IMR-90 (cell line): ENCODE data around the gene COL27A1. TPM values are rescaled to one million over a fixed set of nuclear protein-coding genes. Genes with fewer than 3 reads are reported as not detected.

Experiments
- ATAC-seq: fragments of 200-7000 bp; cut with Tn5 transposase; 2 replicates; pipeline ENCODE4 v1.9.1; 2020; ENCODE audit warnings: low read depth, mild to moderate bottlenecking, moderate library complexity
- BruUV-seq: library from RNA; stranded (reverse); fragments of 400-500 nt; replicated peaks from 2 replicates; lab custom pipeline; 2021; lab: Mats Ljungman, UMichigan
- CTCF ChIA-PET: fragments of 300-600 bp; formaldehyde crosslinking; extraction: SDS; loops from one replicate; lab custom pipeline; 2021; ENCODE audit warnings: antibody characterized with exemption; lab: Yijun Ruan, JAX
- POLR2A ChIA-PET: fragments of 300-600 bp; sonication (Branson Sonifier 250); formaldehyde crosslinking; loops from one replicate; lab custom pipeline; 2022; ENCODE audit warnings: antibody characterized with exemption; ENCODE audit not compliant: unreplicated experiment; lab: Charles Lee
- DNase-seq: peaks from one replicate; pipeline ENCODE4 v3.0.0; 2013
- H2AFZ ChIP-seq: replicated peaks from 2 replicates; pipeline ENCODE3; 2013; ENCODE audit warnings: low read length, mild to moderate bottlenecking; ENCODE audit not compliant: poor library complexity
- H2AK5ac ChIP-seq: 2 replicates; pipeline ENCODE4 v1.6.1; 2013; ENCODE audit warnings: low read depth, low read length, inconsistent platforms
- H2AK9ac ChIP-seq: replicated peaks from 2 replicates; pipeline ENCODE3; 2013; ENCODE audit warnings: mild to moderate bottlenecking, low read depth, low read length, moderate library complexity; ENCODE audit not compliant: poor library complexity
- H2BK120ac ChIP-seq: 2 replicates; pipeline ENCODE4 v1.6.1; 2013; ENCODE audit warnings: low read depth, low read length, inconsistent platforms
- H2BK15ac ChIP-seq: 3 replicates; pipeline ENCODE4 v1.6.1; 2013; ENCODE audit warnings: low read depth, low read length, inconsistent platforms
- H2BK20ac ChIP-seq: 2 replicates; pipeline ENCODE4 v1.6.1; 2013; ENCODE audit warnings: low read depth, mild to moderate bottlenecking, inconsistent platforms, low read length, moderate library complexity
- H2BK5ac ChIP-seq: 2 replicates; pipeline ENCODE4 v1.6.1; 2013; ENCODE audit warnings: mild to moderate bottlenecking, low read depth, low read length, inconsistent platforms; ENCODE audit not compliant: poor library complexity, severe bottlenecking
- H3K14ac ChIP-seq: replicated peaks from 2 replicates; pipeline ENCODE4 v1.6.1; 2013; ENCODE audit warnings: low read depth, low read length, inconsistent platforms
- H3K18ac ChIP-seq: 2 replicates; pipeline ENCODE4 v1.6.1; 2013; ENCODE audit warnings: low read depth, low read length, control low read depth
- H3K23ac ChIP-seq: 2 replicates; pipeline ENCODE4 v1.6.1; 2013; ENCODE audit warnings: low read depth, low read length, inconsistent platforms
- H3K27ac ChIP-seq: 2 replicates; pipeline ENCODE4 v1.5.1; 2013; ENCODE audit warnings: mild to moderate bottlenecking, control low read depth, low read length; ENCODE audit not compliant: insufficient read depth
- H3K27me3 ChIP-seq: 2 replicates; pipeline ENCODE4 v1.6.1; 2013; ENCODE audit warnings: low read length; ENCODE audit not compliant: control insufficient read depth, insufficient read depth
- H3K36me3 ChIP-seq: 2 replicates; pipeline ENCODE4 v1.6.1; 2013; ENCODE audit warnings: low read length, mixed read lengths; ENCODE audit not compliant: control insufficient read depth, insufficient read depth
- H3K4ac ChIP-seq: 2 replicates; pipeline ENCODE4 v1.6.1; 2013; ENCODE audit warnings: low read depth, low read length, inconsistent platforms
- H3K4me1 ChIP-seq: 2 replicates; pipeline ENCODE4 v1.6.1; 2013; ENCODE audit warnings: low read length, mixed read lengths; ENCODE audit not compliant: control insufficient read depth, insufficient read depth
- H3K4me2 ChIP-seq: 2 replicates; pipeline ENCODE4 v1.6.1; 2013; ENCODE audit warnings: low read depth, mild to moderate bottlenecking, control low read depth, low read length, moderate library complexity
- H3K4me3 ChIP-seq: 2 replicates; pipeline ENCODE4 v1.5.1; 2013; ENCODE audit warnings: low read depth, mild to moderate bottlenecking, control low read depth, low read length, moderate library complexity; ENCODE audit not compliant: insufficient read depth
- H3K56ac ChIP-seq: 2 replicates; pipeline ENCODE4 v1.6.1; 2013; ENCODE audit warnings: low read length, inconsistent platforms; ENCODE audit not compliant: insufficient read depth; ENCODE audit errors: extremely low read depth
- H3K79me1 ChIP-seq, 2 experiments: 2 replicates each; pipeline ENCODE4 v1.6.1; 2013; ENCODE audit warnings: low read length in 2 of 2, inconsistent platforms in 1 of 2, low read depth in 1 of 2
- H3K9ac ChIP-seq: 2 replicates; pipeline ENCODE4 v1.6.1; 2013; ENCODE audit warnings: low read depth, low read length, control low read depth
- H3K9me1 ChIP-seq: 2 replicates; pipeline ENCODE4 v1.6.1; 2013; ENCODE audit warnings: low read length, inconsistent platforms; ENCODE audit not compliant: insufficient read depth
- H3K9me3 ChIP-seq: 2 replicates; pipeline ENCODE4 v1.6.1; 2013; ENCODE audit warnings: low read length; ENCODE audit not compliant: control insufficient read depth, insufficient read depth
- H4K20me1 ChIP-seq: 2 replicates; pipeline ENCODE4 v1.6.1; 2013; ENCODE audit warnings: low read length, inconsistent platforms; ENCODE audit not compliant: insufficient read depth
- H4K5ac ChIP-seq: 2 replicates; pipeline ENCODE4 v1.6.1; 2013; ENCODE audit warnings: mild to moderate bottlenecking, low read depth, low read length, control low read depth
- H4K8ac ChIP-seq, 2 experiments: 2 replicates each; pipeline ENCODE4 v1.6.1; 2013; ENCODE audit warnings: low read depth in 2 of 2, low read length in 2 of 2, control low read depth in 1 of 2, inconsistent platforms in 1 of 2
- H4K91ac ChIP-seq: 2 replicates; pipeline ENCODE4 v1.6.1; 2013; ENCODE audit warnings: low read depth, low read length, inconsistent platforms; ENCODE audit not compliant: insufficient read depth
- BHLHE40 ChIP-seq: fragments of 150-350 bp; IDR thresholded peaks from 2 replicates; pipeline ENCODE4 v1.6.1; 2016; ENCODE audit warnings: mild to moderate bottlenecking, low read depth, low read length
- CHD1 ChIP-seq: IDR thresholded peaks from 2 replicates; pipeline ENCODE4 v1.6.1; 2012; ENCODE audit warnings: low read depth, low read length, improper control_type of control experiment
- FOS ChIP-seq: fragments of 150-350 bp; IDR thresholded peaks from 2 replicates; pipeline ENCODE4 v1.6.1; 2016; ENCODE audit warnings: low read depth, low read length
- MAZ ChIP-seq: IDR thresholded peaks from 2 replicates; pipeline ENCODE4 v1.6.1; 2012; ENCODE audit warnings: low read depth, mild to moderate bottlenecking, low read length, improper control_type of control experiment, moderate library complexity, borderline replicate concordance
- NFE2L2 ChIP-seq: fragments of 150-350 bp; IDR thresholded peaks from 2 replicates; pipeline ENCODE4 v1.6.1; 2016; ENCODE audit warnings: low read depth, mild to moderate bottlenecking, low read length
- RAD21 ChIP-seq: IDR thresholded peaks from 2 replicates; pipeline ENCODE4 v1.6.1; 2012; ENCODE audit warnings: low read length, improper control_type of control experiment
- RFX5 ChIP-seq: IDR thresholded peaks from 2 replicates; pipeline ENCODE4 v1.8.0; 2012; ENCODE audit warnings: low read depth, mild to moderate bottlenecking, low read length, moderate library complexity
- SMC3 ChIP-seq: fragments of 150-350 bp; IDR thresholded peaks from 2 replicates; pipeline ENCODE4 v1.6.1; 2016; ENCODE audit warnings: low read depth, mild to moderate bottlenecking, antibody characterized with exemption, low read length, moderate library complexity
- WGBS, 2 experiments: methylation state at CpG; one replicate each; pipeline versions ENCODE4 v1.1.5 to v1.1.7; 2013; ENCODE audit warnings: missing lambda C conversion rate in 2 of 2; ENCODE audit not compliant: insufficient read length in 1 of 2; ENCODE audit errors: extremely low coverage in 2 of 2; 5-methylcytosine and 5-hydroxymethylcytosine counted together
- dilution Hi-C: fragments of 300-500 bp; cut with HindIII; formaldehyde crosslinking; loops from one replicate; pipeline ENCODE4 v1.14.3; 2018; ENCODE audit warnings: low sequenced_read_pairs; ENCODE audit not compliant: unreplicated experiment
- in situ Hi-C: fragments of 300-500 bp; cut with MboI; formaldehyde crosslinking; loops from 3 replicates; pipeline ENCODE4 v1.14.3; 2019; ENCODE audit warnings: low sequenced_read_pairs, inconsistent platforms, mixed read lengths
- intact Hi-C: fragments of 100-400 bp; cut with micrococcal nuclease; formaldehyde crosslinking; loops from 2 replicates; pipeline ENCODE4 v1.10.0; 2022
- polyA plus RNA-seq, 3 experiments: library from polyadenylated mRNA; depleted of rRNA; stranded (reverse); fragments of >200 nt; gene quantifications; 2 replicates each; pipeline ENCODE4 v1.2.3, GENCODE V29; 2012; ENCODE audit warnings: low replicate concordance in 1 of 3
- total RNA-seq: library from RNA; depleted of rRNA; stranded (reverse); fragments of >200 nt; gene quantifications from 2 replicates; pipeline ENCODE4 v1.2.3, GENCODE V29; 2012
- TF ChIP-seq, protein P1 (sequence below): conservative IDR thresholded peaks from 2 replicates; pipeline ENCODE4 v1.5.1; 2012; ENCODE audit warnings: mild to moderate bottlenecking, low read depth, low read length, improper control_type of control experiment

COL27A1 gene
- total and polyA plus RNA-seq, 2 of the 4 experiments (the other 2 are of a cell fraction) = 3.2 to 18.3 TPM

DNA sequence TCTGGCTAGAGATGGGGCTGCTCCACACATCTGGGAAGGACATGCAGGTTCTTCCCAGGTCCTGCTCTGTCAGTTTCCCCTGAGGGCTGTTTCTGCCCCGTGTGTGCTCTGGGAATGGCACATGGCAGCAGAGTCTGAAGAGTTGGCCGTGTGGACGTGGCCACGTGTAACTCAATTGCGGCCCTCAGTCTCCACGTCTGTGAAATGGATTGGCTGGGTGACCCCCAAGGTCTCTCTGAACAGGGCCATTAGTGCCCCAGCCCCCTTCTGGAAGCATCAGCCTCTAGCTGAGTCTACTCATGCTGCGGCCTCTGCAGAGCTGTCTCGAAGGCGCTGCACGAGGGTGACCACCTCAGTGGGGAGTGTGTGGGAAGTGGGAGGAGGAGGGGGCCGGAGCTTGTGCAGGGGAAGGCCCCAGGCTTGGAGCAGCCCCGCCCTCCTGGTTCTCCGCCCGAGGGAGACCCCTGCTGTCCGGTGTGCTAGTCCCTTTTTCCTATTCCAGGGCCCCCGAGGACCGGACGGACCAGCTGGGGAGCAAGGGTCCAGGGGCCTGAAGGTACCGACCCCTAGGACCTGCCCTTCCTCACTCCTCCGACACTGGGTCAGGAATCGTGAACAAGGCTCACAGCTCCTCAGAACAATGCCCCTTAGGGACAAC lies 108.6 kb downstream of the COL27A1 start:
- ATAC-seq (peak; percentile 65), DNase-seq (no peak)
- no peaks in the 10 kb centered on the region for H3K9me3 ChIP-seq
- H3K27ac ChIP-seq = no peak overlapping the region
- H3K56ac ChIP-seq = no peak overlapping the region
- no peak overlapping the region; the same call in 1 of the 2 replicates for H4K91ac ChIP-seq
- no peak overlapping the region for H3K23ac ChIP-seq
- no peaks in the 10 kb centered on the region for H3K27me3 ChIP-seq
- no peak overlapping the region for H2BK20ac ChIP-seq
- H2BK120ac ChIP-seq = no peak overlapping the region
- H3K4me3 ChIP-seq = no peak overlapping the region
- H2AFZ ChIP-seq = no peak overlapping the region
- peaks cover 6% of the 10 kb centered on the region; the same call in 1 of the 2 replicates for H3K36me3 ChIP-seq
- no peak overlapping the region for H3K18ac ChIP-seq
- no TSS peak for BruUV-seq
- H3K9me1 ChIP-seq = no peaks in the 10 kb centered on the region
- H3K79me1 ChIP-seq = no peaks in the 10 kb centered on the region
- H4K20me1 ChIP-seq = no peaks in the 10 kb centered on the region
- intact Hi-C loops = loop anchor here (1.0 kb wide), 1 partner anchor 109 kb away; the partner anchor contains the start of gene COL27A1
- H2AK9ac ChIP-seq = peak overlapping the region; percentile 76
- dilution Hi-C loops = no loop called here
- peak overlapping the region; percentile 76; the same call in 1 of the 2 replicates for H2AK5ac ChIP-seq
- TF ChIP-seq RFX5 = no peak
- TF ChIP-seq FOS = no peak
- no peak for TF ChIP-seq NFE2L2
- TF ChIP-seq MAZ = peak; percentile 27; the same call in 1 of the 2 replicates
- no peak for TF ChIP-seq CHD1
- TF ChIP-seq BHLHE40 = no peak
- TF ChIP-seq, protein P1, sequence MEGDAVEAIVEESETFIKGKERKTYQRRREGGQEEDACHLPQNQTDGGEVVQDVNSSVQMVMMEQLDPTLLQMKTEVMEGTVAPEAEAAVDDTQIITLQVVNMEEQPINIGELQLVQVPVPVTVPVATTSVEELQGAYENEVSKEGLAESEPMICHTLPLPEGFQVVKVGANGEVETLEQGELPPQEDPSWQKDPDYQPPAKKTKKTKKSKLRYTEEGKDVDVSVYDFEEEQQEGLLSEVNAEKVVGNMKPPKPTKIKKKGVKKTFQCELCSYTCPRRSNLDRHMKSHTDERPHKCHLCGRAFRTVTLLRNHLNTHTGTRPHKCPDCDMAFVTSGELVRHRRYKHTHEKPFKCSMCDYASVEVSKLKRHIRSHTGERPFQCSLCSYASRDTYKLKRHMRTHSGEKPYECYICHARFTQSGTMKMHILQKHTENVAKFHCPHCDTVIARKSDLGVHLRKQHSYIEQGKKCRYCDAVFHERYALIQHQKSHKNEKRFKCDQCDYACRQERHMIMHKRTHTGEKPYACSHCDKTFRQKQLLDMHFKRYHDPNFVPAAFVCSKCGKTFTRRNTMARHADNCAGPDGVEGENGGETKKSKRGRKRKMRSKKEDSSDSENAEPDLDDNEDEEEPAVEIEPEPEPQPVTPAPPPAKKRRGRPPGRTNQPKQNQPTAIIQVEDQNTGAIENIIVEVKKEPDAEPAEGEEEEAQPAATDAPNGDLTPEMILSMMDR = peak; percentile 34
- peak; percentile 26; the same call in 1 of the 2 replicates for TF ChIP-seq SMC3
- TF ChIP-seq RAD21 = peak; percentile 29; the same call in 1 of the 2 replicates
- H2BK15ac ChIP-seq = no peak overlapping the region
- no peak overlapping the region for H3K4me2 ChIP-seq
- H2BK5ac ChIP-seq = no peak overlapping the region
- WGBS, 2 experiments = 62% methylated on average over 12 of the region's 21 CpGs; no CpG with 5 or more reads in 1 of the 2 experiments
- in situ Hi-C loops = no loop called here
- POLR2A ChIA-PET = no interaction called here
- no peak overlapping the region for H4K5ac ChIP-seq
- no peak overlapping the region for H3K14ac ChIP-seq
- H3K4ac ChIP-seq = no peak overlapping the region
- CTCF ChIA-PET = interaction anchor here (1.1 kb wide), 1 partner anchor 109 kb away, joined by 4 read pairs; the partner anchor contains the start of gene COL27A1
- no peak overlapping the region for H4K8ac ChIP-seq
- H3K9ac ChIP-seq = no peak overlapping the region
- H3K4me1 ChIP-seq = peaks cover 2% of the 10 kb centered on the region; the same call in 1 of the 2 replicates
